ENCODE measurements around the gene SFTPB.
"Not testable (repeated sequence)": the region's sequence is repeated elsewhere in the genome, so short reads cannot be mapped to it uniquely, and the experiment has no call there.

SFTPB gene

GRCh38 chr2:85675866-85676548 is 8.0 kb upstream of the SFTPB start:
- no peak for DNase-seq (ENCODE audit: low read depth in 2 of 2)

DNA sequence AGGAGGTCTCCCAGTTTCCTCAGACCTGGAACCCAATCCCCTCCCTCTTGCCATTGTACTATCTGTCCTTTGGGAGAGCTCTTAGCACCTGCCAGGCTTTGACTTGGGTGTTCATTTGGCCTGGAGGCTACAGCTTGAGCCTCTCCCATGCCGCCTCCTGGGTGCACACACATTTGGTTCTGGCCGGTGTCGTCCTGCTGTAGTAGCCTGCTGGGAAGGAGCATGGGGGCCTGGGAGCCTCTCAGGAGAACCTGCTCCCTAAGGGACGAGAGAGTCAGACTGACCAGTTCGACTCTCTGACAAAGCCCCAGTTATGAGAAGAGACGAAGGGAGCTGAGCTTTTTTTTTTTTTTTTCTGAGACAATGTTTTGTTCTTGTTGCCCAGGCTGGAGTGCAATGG is 7.4 kb upstream of the SFTPB start:
- no peak for DNase-seq (ENCODE audit: low read depth in 2 of 2)

- no peak for DNase-seq (ENCODE audit: low read depth in 2 of 2)
Measured at GRCh38 chr2:85674417-85674816, 6.4 kb upstream of the SFTPB start.

GRCh38 chr2:85673716-85674375 is 5.8 kb upstream of the SFTPB start:
- no peak for DNase-seq (ENCODE audit: low read depth in 2 of 2)

DNA sequence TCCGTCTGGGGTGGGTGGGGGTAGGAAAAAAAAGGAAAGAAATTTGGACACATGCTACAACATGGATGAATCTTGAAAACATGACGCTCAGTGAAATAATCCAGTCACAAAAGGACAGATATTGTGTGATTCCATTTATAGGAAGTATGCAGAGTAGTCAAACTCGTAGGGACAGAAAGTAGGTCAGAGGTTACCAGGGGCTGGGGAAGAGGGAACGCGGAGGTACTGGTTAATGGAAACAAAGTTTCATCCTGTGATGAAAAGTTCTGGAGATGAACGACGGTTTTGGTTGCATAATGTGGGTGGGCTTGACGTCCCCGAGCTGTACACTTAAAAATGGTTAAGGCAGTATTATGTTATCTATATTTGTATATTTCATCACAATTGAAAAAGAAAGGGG is 4.5 kb upstream of the SFTPB start:
- no peak for DNase-seq (ENCODE audit: low read depth in 2 of 2)

DNA sequence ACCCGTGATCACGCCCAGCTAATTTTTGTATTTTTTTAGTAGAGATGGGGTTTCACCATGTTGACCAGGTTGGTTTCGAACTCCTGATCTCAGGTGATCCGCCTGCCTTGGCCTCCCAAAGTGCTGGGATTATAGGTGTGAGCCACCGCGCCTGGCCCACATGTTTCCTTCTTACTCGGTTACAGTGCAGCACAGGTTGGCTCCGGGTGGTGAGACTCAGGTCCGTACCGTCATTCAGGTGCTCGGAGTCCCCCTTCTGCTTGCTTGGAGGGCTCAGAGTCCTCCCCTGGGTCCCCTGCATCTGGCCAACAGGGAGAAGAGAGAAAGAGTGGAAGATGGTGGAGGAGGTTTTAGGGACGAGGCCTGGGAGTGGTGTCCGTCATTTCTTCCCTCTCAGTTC is 2.4 kb upstream of the SFTPB start:
- DNase-seq (ENCODE audit: low read depth in 2 of 2): not testable (repeated sequence)

DNA sequence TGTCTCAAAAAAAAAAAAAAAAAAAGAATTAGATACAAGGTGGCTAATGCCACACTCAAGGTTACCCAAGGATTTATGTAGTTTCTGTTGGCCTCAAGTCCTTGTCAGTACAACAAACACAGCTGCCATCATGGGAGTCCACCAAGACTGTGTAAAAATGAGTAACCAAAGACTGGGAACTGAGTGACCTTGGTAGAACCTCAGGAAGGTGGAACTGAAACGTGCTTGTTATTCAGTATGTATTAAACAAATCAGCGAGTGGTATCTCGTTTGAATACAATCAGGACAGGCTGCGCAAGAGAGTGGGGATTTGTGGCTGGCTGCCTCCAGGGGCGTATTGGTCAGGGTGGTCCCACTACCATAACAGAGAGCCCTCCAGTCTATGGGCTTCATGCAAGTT is 1.6 kb upstream of the SFTPB start:
- no peak for DNase-seq (ENCODE audit: low read depth in 2 of 2)

DNA sequence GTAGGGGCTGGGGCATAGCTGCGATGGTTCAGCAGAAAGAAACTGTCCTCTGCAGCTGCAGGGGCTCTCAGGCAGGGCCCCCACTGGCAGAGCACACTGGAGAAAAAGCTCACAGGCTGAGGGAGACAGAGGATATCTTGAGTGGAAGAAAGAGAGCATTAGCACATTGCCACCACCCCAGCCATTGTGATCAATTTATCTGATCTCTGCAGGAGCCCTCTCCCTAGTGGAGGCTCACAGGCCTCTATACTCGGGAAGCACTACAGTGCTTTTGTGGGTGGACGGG is 801 bp upstream of the SFTPB start:
- DNase-seq (ENCODE audit: low read depth in 2 of 2): no peak

GRCh38 chr2:85667561-85668008 is 414 bp downstream of the SFTPB start:
- no peak for DNase-seq (ENCODE audit: low read depth in 2 of 2)

DNA sequence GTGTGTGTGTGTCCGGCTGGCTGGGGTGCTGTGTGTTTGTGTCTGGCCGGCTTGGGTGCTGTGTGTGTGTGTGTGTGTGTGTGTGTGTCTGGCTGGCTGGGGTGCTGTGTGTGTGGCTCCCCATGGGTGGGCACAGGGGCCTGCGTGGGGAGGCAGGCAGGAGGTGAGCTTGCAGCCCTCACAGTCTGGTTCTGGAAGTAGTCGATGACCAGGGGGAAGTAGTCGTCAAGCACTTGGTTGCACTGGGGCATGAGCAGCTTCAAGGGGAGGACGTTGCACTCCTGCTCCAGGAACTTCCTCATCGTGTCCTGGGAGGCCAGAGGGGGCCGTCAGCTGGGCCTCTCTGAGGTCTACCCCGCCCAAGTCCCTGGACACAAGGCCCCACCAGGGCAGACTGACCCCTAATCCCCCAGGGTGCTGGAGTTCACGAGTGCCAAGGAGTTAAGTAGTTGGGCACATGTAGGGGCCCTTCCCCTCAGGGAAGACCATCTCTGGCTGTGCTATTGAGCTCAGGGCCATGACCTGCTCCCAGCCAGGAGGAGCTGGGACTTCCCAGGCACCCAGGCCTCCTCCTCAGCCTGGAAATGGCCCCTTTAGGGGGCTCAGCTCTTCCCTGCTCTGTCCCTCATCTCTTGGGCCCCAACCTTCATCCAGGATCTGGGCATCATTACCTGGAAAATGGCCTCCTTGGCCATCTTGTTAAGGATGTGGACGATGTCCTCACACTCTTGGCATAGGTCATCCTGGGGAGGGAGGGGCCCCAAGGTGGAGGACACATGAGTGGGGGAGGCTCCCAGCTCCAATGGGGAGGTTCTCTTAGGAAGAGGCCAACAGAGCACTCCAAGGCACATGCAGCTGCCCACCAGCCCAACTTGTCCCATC is 1.3 kb downstream of the SFTPB start:
- no peak for DNase-seq (ENCODE audit: low read depth in 2 of 2)

- DNase-seq (ENCODE audit: low read depth in 2 of 2): no peak
Measured at GRCh38 chr2:85666016-85666415, 2.0 kb downstream of the SFTPB start.

GRCh38 chr2:85665264-85665937 is 2.6 kb downstream of the SFTPB start:
- DNase-seq (ENCODE audit: low read depth in 2 of 2): no peak

GRCh38 chr2:85663594-85664565 is 4.1 kb downstream of the SFTPB start:
- no peak for DNase-seq (ENCODE audit: low read depth in 2 of 2)

DNA sequence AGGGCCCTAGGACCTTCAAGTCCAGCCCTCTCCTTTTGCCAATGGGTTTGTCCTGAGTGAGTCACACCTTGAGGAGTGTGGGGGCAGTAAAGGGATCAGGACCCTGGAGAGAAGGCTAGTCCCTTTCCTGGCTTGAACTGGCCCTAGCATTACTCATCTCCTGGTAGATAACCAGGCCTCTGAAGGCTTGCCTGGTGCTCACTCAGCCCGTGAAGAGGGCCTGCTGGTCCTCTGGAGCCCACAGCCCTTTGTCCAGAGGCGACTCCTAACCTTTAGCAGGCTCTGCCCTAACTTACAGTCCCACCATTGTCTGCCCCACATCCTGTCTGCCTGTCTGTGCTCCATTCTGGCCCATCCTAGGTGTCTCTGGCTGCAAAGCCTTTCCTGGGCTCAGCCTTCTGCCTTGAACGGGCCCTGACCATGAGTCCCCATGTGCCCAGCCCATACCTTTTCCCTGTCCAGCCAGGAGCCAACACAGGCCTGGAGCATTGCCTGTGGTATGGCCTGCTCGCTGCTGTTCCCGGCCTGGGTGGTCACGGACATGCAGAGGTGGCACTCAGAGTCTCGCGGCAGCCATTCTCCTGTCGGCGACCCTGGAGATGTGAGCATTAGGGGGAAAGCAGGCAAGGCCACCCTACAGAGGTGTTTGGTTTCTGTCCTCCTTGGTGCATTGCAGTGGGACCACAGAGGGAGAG is 5.0 kb downstream of the SFTPB start:
- DNase-seq (ENCODE audit: low read depth in 2 of 2): no peak

DNA sequence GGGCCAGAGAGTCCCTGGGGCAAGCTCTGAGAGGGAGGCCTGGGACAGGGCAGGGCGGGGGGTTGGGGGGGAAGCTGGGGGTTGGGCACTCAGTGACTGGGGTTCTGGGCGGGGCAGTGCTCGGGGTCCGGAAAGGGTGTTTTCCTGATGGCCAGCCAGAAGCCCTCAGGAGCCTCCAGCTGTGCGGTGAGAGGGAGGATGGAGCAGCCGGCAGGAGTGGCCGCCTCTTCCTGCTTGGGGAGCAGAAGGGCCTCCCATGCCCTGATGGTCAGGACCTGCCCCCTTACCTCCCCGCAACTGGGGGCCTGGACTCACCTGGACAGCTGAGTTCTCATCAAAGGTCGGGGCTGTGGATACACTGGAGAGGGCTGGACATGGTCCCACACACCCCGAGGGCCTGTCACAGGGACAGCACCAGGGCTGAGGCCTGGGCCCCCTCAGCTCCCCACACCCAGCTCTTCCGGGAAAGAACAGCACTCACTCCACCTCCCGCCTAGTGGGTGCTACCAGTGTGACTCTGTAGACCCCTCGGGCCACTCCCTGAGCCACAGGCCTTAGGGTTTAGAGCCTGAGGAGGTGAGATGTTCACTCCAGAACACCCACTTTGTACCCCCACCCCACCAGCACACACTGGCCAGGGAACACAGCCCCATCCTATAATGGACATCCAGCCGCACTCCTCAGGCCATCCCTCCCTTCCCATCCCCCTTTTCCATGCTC is 6.7 kb downstream of the SFTPB start:
- DNase-seq (ENCODE audit: low read depth in 2 of 2): no peak

- no peak for DNase-seq (ENCODE audit: low read depth in 2 of 2)
Measured at GRCh38 chr2:85660725-85661124, 7.3 kb downstream of the SFTPB start.

- DNase-seq (ENCODE audit: low read depth in 2 of 2): not testable (repeated sequence)
Measured at GRCh38 chr2:85660301-85660700, 7.7 kb downstream of the SFTPB start.

DNA sequence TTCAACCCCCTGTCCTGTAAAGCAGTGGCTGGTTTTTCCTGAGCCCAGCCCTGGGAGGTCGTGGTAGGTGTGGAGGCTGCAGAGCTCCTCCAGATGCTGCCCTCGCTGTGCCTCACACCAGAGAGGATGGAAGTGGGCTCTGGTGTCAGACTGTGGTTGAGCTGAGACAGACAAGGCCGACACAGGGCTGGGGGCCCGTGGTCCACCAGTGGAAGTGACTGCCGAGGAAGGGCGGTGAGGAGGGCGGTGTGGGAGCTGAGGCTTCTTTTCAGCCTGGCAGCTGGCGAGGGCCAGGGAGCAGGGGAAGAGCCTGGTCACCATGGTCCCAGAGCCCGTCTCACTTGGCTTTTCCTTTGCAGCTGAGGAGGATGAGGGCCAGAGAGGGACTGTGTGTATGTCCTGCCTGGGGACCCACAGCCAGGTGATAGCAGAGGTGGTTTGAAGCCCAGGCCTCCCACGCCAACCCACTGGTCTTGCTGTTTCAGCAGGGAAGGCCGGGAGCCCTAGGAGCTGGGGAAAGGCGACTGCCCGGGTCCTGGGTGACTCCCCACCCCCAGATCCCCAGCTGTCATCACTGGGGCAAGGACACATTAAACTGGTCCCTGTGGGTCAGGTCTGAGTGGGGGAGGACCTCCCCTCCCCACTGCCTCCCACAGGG is 8.5 kb downstream of the SFTPB start:
- DNase-seq (ENCODE audit: low read depth in 2 of 2): no peak

GRCh38 chr2:85657399-85657798 is 10.6 kb downstream of the SFTPB start:
- not testable (repeated sequence) for DNase-seq (ENCODE audit: low read depth in 2 of 2)
